ENCODE results near the gene ZNF407.

ZNF407 gene

GRCh38 chr18:74604361-74604760 is 6.7 kb downstream of the ZNF407 start:
- ATAC-seq (ENCODE audit: low read depth) = no peak
- H3K36me3 Mint-ChIP-seq = peaks cover 7% of the 10 kb centered on the region

DNA sequence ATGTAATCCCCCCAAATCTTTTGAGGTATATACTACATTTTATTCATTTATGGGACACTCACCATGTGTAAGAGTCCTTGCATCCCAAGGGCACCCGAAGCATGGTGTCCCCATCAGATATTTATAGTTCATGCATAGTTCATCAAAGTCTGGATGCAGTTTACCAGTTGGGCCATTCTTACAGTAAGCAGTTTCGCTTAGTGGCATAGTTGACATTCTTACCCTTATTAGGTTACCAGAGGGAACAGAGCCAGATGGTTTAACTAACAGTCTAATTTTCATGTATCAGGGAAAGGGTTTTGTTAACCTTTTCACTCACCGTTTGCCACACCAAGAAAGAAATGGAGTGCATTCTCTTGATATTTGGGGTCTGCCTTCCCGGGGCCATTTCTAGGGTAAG is 7.1 kb downstream of the ZNF407 start:
- no peak overlapping the region for H3K27ac Mint-ChIP-seq
- no peak overlapping the region for H3K4me3 Mint-ChIP-seq
- no peaks in the 10 kb centered on the region for H3K27me3 Mint-ChIP-seq
- no peak for ATAC-seq (ENCODE audit: low read depth)
- no peaks in the 10 kb centered on the region for H3K9me3 Mint-ChIP-seq
- H3K36me3 Mint-ChIP-seq = peaks cover 7% of the 10 kb centered on the region
- H3K4me1 Mint-ChIP-seq = peaks cover 35% of the 10 kb centered on the region
- no peak for DNase-seq (ENCODE audit: low spot score in 2 of 2)

More at GRCh38 chr18:74604361-74604760, 6.7 kb downstream of the ZNF407 start:
- H3K4me1 Mint-ChIP-seq = peaks cover 36% of the 10 kb centered on the region
- no peak overlapping the region for H3K4me3 Mint-ChIP-seq
- no peaks in the 10 kb centered on the region for H3K27me3 Mint-ChIP-seq
- H3K27ac Mint-ChIP-seq = no peak overlapping the region
- no peaks in the 10 kb centered on the region for H3K9me3 Mint-ChIP-seq
- DNase-seq (ENCODE audit: low spot score in 2 of 2) = no peak

DNA sequence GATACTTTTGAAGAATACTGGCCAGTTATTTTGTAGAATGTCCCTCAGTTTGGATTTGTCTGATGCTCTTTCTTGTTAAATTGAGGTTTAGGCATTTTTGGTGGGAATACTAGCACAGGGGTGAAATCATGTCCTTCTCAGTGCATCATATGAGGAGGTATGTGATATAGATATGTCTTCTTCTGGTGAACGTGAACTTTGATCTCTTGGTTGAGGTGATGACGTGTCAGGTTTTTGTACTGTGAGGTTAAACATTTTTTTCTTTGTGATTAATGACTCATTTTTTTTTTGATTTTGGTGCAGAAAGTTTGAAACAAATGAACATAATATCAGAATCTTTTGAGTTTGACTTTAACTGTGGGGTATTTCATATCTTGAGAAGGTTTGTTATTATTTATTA is 11.0 kb downstream of the ZNF407 start:
- Mint-ChIP-seq H3K36me3 (peaks cover 4% of the 10 kb centered on the region), H3K4me3 (no peak overlapping the region), H3K9me3 (no peaks in the 10 kb centered on the region), H3K27me3 (no peaks in the 10 kb centered on the region), H3K4me1 (peaks cover 33% of the 10 kb centered on the region), H3K27ac (no peak overlapping the region)
- no peak for DNase-seq (ENCODE audit: low spot score in 2 of 2)
- no peak for ATAC-seq (ENCODE audit: low read depth)

DNA sequence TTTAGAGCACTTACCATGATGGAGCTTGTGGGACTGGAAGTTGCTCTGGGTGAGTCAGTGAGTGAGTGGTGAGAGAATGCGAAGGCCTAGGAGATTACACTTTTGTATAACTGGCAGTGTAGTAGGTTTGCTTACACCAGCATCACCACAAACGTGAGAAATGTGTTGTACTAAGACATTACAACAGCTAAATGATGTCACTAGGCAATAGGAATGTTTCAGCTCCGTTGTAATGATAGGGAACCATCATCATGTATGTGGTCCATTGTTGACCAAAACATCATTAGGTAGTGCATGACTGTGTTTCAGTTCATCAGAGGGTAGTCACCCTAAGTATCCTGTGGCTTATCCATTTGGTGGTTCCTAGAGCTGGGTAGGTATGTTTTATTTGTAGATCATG is 11.9 kb downstream of the ZNF407 start:
- no peak overlapping the region for H3K4me3 Mint-ChIP-seq
- no peaks in the 10 kb centered on the region for H3K9me3 Mint-ChIP-seq
- no peaks in the 10 kb centered on the region for H3K27me3 Mint-ChIP-seq
- ATAC-seq (ENCODE audit: low read depth) = no peak
- peaks cover 3% of the 10 kb centered on the region for H3K36me3 Mint-ChIP-seq
- H3K27ac Mint-ChIP-seq = no peak overlapping the region
- peaks cover 27% of the 10 kb centered on the region for H3K4me1 Mint-ChIP-seq
- no peak for DNase-seq (ENCODE audit: low spot score in 2 of 2)

DNA sequence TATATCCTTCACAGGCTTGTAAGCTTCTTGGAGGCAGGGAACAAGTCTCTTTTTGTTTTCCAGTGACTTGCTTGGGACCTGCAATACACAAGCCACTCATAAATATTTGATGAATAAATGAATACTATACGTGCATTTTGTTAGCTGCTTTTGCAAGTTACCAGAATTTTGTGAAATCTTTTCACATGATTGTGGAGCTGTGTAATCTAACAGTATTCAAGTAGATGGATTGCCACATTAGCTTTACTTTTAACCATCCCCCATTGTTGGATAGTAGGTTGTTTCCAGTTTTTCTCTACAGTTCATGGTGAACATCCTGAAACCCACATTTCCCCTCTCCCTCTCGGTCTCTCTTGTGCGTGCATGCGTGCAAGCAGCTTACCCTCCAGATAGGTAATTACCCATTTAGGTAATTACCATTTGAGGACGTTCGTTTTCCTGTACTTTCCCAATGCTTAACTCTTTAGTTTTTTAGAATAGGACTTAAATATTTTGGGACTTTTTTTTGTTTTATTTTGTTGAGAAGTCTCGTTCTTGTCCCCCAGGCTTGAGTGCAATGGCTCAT is 12.5 kb downstream of the ZNF407 start:
- ATAC-seq (ENCODE audit: low read depth) (no peak), DNase-seq (ENCODE audit: low spot score in 2 of 2) (no peak)
- no peak overlapping the region for H3K27ac Mint-ChIP-seq
- no peaks in the 10 kb centered on the region for H3K9me3 Mint-ChIP-seq
- no peaks in the 10 kb centered on the region for H3K27me3 Mint-ChIP-seq
- H3K36me3 Mint-ChIP-seq = peaks cover 3% of the 10 kb centered on the region
- H3K4me3 Mint-ChIP-seq = no peak overlapping the region
- peaks cover 27% of the 10 kb centered on the region for H3K4me1 Mint-ChIP-seq

DNA sequence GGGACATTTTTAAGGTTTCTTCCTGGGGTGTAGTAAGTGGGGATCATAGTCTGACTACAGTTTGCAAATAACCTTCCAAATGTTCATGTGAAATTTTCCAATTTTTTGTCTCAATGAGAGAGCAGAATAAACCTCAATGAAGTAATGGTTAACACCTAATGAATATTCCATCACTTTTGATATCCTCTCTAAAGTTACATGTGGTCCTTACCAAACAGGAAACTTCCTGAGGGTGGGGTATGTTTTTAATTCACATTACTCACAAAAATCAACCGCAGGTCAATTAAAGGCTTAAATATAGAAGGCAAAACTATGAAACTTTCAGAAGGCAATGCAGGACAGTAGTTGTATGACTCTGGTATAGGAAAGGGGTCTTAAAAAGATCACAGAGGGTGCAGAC is 13.2 kb downstream of the ZNF407 start:
- DNase-seq (ENCODE audit: low spot score in 2 of 2) (no peak), ATAC-seq (ENCODE audit: low read depth) (no peak)
- H3K4me1 Mint-ChIP-seq = peaks cover 27% of the 10 kb centered on the region
- no peaks in the 10 kb centered on the region for H3K27me3 Mint-ChIP-seq
- no peak overlapping the region for H3K4me3 Mint-ChIP-seq
- H3K9me3 Mint-ChIP-seq = no peaks in the 10 kb centered on the region
- peaks cover 3% of the 10 kb centered on the region for H3K36me3 Mint-ChIP-seq
- no peak overlapping the region for H3K27ac Mint-ChIP-seq

DNA sequence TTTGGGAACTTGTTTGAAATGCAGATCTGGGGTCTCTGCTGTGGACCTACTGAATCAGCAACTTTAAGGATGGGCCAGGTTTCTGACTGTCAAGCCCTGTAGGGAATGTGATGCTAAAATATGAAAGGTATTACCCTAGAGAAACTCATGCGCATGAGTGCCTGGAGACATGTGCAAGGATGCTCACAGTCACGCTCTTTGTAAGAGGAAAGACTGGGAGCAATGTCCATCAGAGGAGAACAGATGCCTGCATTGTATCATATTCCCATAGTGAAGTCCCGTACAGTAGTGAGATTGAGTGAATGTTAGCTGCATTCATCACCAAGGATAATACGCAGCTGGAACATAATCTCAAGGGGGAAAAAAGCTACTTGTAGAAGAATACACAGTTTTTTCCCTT is 14.1 kb downstream of the ZNF407 start:
- DNase-seq (ENCODE audit: low spot score in 2 of 2) (no peak), ATAC-seq (ENCODE audit: low read depth) (no peak)
- Mint-ChIP-seq H3K9me3 (no peaks in the 10 kb centered on the region), H3K27ac (no peak overlapping the region), H3K36me3 (peaks cover 3% of the 10 kb centered on the region), H3K27me3 (no peaks in the 10 kb centered on the region), H3K4me1 (peaks cover 27% of the 10 kb centered on the region), H3K4me3 (no peak overlapping the region)

DNA sequence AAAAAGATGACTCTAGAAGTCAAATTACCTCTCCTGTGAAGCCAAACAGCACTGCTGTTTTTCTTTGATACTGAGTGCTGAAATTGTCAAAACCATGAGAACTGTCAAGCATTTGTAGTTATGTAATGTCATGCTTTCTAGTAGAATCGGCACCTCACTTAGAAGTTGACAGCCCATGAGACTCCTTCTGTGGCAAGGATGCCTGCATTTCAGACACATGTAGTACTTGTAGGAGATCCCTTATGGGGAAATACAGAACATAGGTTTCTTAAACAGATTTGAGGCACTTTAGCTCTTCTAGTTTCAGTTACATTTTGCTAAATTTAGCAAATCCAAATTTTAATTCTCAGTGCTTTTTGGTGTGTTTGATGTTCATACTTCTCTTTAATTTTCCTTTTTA is 15.7 kb downstream of the ZNF407 start:
- Mint-ChIP-seq H3K36me3 (peaks cover 3% of the 10 kb centered on the region), H3K27ac (no peak overlapping the region), H3K9me3 (no peaks in the 10 kb centered on the region), H3K4me3 (no peak overlapping the region), H3K27me3 (no peaks in the 10 kb centered on the region), H3K4me1 (peaks cover 26% of the 10 kb centered on the region)
- DNase-seq (ENCODE audit: low spot score in 2 of 2) = no peak
- ATAC-seq (ENCODE audit: low read depth) = no peak

GRCh38 chr18:74616494-74616893 is 18.8 kb downstream of the ZNF407 start:
- peaks cover 8% of the 10 kb centered on the region for H3K4me1 Mint-ChIP-seq
- DNase-seq (ENCODE audit: low spot score in 2 of 2) = no peak
- no peak overlapping the region for H3K4me3 Mint-ChIP-seq
- no peak overlapping the region for H3K27ac Mint-ChIP-seq
- H3K27me3 Mint-ChIP-seq = no peaks in the 10 kb centered on the region
- H3K9me3 Mint-ChIP-seq = no peaks in the 10 kb centered on the region
- ATAC-seq (ENCODE audit: low read depth) = no peak
- H3K36me3 Mint-ChIP-seq = no peaks in the 10 kb centered on the region

DNA sequence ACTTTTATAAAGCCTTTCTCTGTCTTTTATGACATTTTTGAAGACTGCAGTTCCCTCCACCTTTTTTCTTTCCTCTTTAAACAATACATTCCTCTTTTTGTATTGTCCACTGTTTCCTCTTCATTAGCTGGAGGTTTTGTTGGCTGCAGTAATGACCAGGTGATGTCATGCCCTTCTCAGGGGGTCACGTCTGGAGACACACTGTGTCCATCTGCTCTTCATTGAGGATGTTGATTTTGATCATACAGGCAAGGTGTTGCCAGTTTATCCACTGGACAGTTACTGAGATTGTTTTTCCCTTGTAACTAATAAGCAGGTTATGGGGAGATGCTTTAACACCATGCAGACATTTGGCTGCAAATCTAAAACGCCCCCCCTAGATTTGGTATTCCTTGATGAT is 19.8 kb downstream of the ZNF407 start:
- Mint-ChIP-seq H3K27me3 (no peaks in the 10 kb centered on the region), H3K4me3 (no peak overlapping the region), H3K27ac (no peak overlapping the region), H3K4me1 (peaks cover 5% of the 10 kb centered on the region), H3K36me3 (no peaks in the 10 kb centered on the region), H3K9me3 (no peaks in the 10 kb centered on the region)
- DNase-seq (ENCODE audit: low spot score in 2 of 2) (no peak), ATAC-seq (ENCODE audit: low read depth) (no peak)

- Mint-ChIP-seq H3K27ac (no peak overlapping the region), H3K4me1 (peaks cover 6% of the 10 kb centered on the region), H3K36me3 (no peaks in the 10 kb centered on the region), H3K27me3 (no peaks in the 10 kb centered on the region), H3K9me3 (no peaks in the 10 kb centered on the region), H3K4me3 (no peak overlapping the region)
- ATAC-seq (ENCODE audit: low read depth) = no peak
- no peak for DNase-seq (ENCODE audit: low spot score in 2 of 2)
Measured at GRCh38 chr18:74622072-74622471, 24.4 kb downstream of the ZNF407 start.

- ATAC-seq (ENCODE audit: low read depth) = no peak
Measured at GRCh38 chr18:74623047-74623816, 25.6 kb downstream of the ZNF407 start.

GRCh38 chr18:74624466-74624865 is 26.8 kb downstream of the ZNF407 start:
- DNase-seq (ENCODE audit: low spot score in 2 of 2) = no peak
- Mint-ChIP-seq H3K4me3 (no peak overlapping the region), H3K36me3 (peaks cover 3% of the 10 kb centered on the region), H3K9me3 (no peaks in the 10 kb centered on the region), H3K4me1 (peaks cover 9% of the 10 kb centered on the region), H3K27me3 (no peaks in the 10 kb centered on the region), H3K27ac (no peak overlapping the region)
- ATAC-seq (ENCODE audit: low read depth) = no peak

More at GRCh38 chr18:74623047-74623816, 25.6 kb downstream of the ZNF407 start:
- no peak for DNase-seq (ENCODE audit: low spot score in 2 of 2)
- no peak overlapping the region for H3K27ac Mint-ChIP-seq
- H3K4me1 Mint-ChIP-seq = peaks cover 9% of the 10 kb centered on the region
- no peaks in the 10 kb centered on the region for H3K36me3 Mint-ChIP-seq
- no peak overlapping the region for H3K4me3 Mint-ChIP-seq
- no peaks in the 10 kb centered on the region for H3K27me3 Mint-ChIP-seq
- H3K9me3 Mint-ChIP-seq = no peaks in the 10 kb centered on the region

GRCh38 chr18:74625157-74625556 is 27.5 kb downstream of the ZNF407 start:
- Mint-ChIP-seq H3K4me3 (no peak overlapping the region), H3K36me3 (peaks cover 3% of the 10 kb centered on the region), H3K27me3 (no peaks in the 10 kb centered on the region), H3K27ac (no peak overlapping the region), H3K4me1 (peaks cover 9% of the 10 kb centered on the region), H3K9me3 (no peaks in the 10 kb centered on the region)
- no peak for DNase-seq (ENCODE audit: low spot score in 2 of 2)
- no peak for ATAC-seq (ENCODE audit: low read depth)

Measured in memory B cell (primary cell).